NCI-H2081 (cell line): Measurements from ENCODE around the gene ADRA2A.

ENCODE experiments used
- DNase-seq, 2 experiments: peaks; one replicate each; lab custom pipeline; 2025; lab: John Stamatoyannopoulos, UW

Gene ADRA2A

GRCh38 chr10:111083222-111084095 lies 6.6 kb downstream of the ADRA2A start:
- DNase-seq: no peak

GRCh38 chr10:111084366-111085255 lies 7.8 kb downstream of the ADRA2A start:
- DNase-seq: no peak

GRCh38 chr10:111085690-111086353 lies 9.0 kb downstream of the ADRA2A start:
- no peak for DNase-seq

- DNase-seq: no peak
Observed at GRCh38 chr10:111086574-111086973, 9.7 kb downstream of the ADRA2A start.

GRCh38 chr10:111087331-111087756 lies 10.5 kb downstream of the ADRA2A start:
- DNase-seq: no peak

- DNase-seq: no peak
Observed at GRCh38 chr10:111087968-111088505, 11.2 kb downstream of the ADRA2A start.

- no peak for DNase-seq
Observed at GRCh38 chr10:111089293-111089692, 12.5 kb downstream of the ADRA2A start.

GRCh38 chr10:111091833-111092232 lies 15.0 kb downstream of the ADRA2A start:
- no peak for DNase-seq

GRCh38 chr10:111093741-111094380 lies 17.0 kb downstream of the ADRA2A start:
- no peak for DNase-seq

- no peak for DNase-seq
Observed at GRCh38 chr10:111098679-111099437, 22.0 kb downstream of the ADRA2A start.

GRCh38 chr10:111100198-111100597 lies 23.4 kb downstream of the ADRA2A start:
- no peak for DNase-seq

GRCh38 chr10:111101796-111102195 lies 25.0 kb downstream of the ADRA2A start:
- no peak for DNase-seq

GRCh38 chr10:111102359-111102837 lies 25.6 kb downstream of the ADRA2A start:
- no peak for DNase-seq

GRCh38 chr10:111103196-111103840 lies 26.5 kb downstream of the ADRA2A start:
- no peak for DNase-seq

GRCh38 chr10:111104811-111105210 lies 28.0 kb downstream of the ADRA2A start:
- no peak for DNase-seq

- DNase-seq: no peak
Observed at GRCh38 chr10:111106081-111106480, 29.3 kb downstream of the ADRA2A start.

GRCh38 chr10:111107023-111107422 lies 30.2 kb downstream of the ADRA2A start:
- no peak for DNase-seq

GRCh38 chr10:111107846-111108245 lies 31.0 kb downstream of the ADRA2A start:
- DNase-seq: no peak

GRCh38 chr10:111108441-111108840 lies 31.6 kb downstream of the ADRA2A start:
- DNase-seq: no peak
